Neural cell (in vitro differentiated cells): Measurements from ENCODE around the gene NFKBIL1. TPM values are rescaled to one million over a fixed set of nuclear protein-coding genes. Genes with fewer than 3 reads are reported as not detected.
A peak's percentile ranks its signal among the peaks of the same experiment; 100 is the strongest.

Experiments used
- H2AFZ ChIP-seq: fragments of 200-600, 300-800 bp; sonication (generic), shearing (Covaris generic); 2 replicates; pipeline ENCODE4 v1.6.0; 2014; ENCODE audit warnings: low read depth, mild to moderate bottlenecking, antibody characterized with exemption, low read length, moderate library complexity
- H3F3A ChIP-seq: fragments of 200-600 bp; shearing (Covaris generic); 2 replicates; pipeline ENCODE4 v1.6.1; 2016; ENCODE audit warnings: mild to moderate bottlenecking, moderate library complexity, mixed read lengths, antibody characterized with exemption, low read length; ENCODE audit not compliant: insufficient read depth, poor library complexity, severe bottlenecking
- H3K27ac ChIP-seq: fragments of 200-600, 300-800 bp; sonication (generic), shearing (Covaris generic); 2 replicates; pipeline ENCODE4 v1.5.1; 2014; ENCODE audit warnings: mild to moderate bottlenecking, low read length, moderate library complexity
- H3K27me3 ChIP-seq: fragments of 300-800, 200-600 bp; sonication (generic), shearing (Covaris generic); 2 replicates; pipeline ENCODE4 v1.6.0; 2014; ENCODE audit warnings: mild to moderate bottlenecking, low read depth, low read length, moderate library complexity; ENCODE audit not compliant: insufficient read depth
- H3K36me3 ChIP-seq: fragments of 300-800, 200-600 bp; sonication (generic), shearing (Covaris generic); 2 replicates; pipeline ENCODE4 v1.5.1; 2014; ENCODE audit warnings: mild to moderate bottlenecking, antibody characterized with exemption, low read length, moderate library complexity; ENCODE audit not compliant: insufficient read depth
- H3K4me2 ChIP-seq: fragments of 300-800, 200-600 bp; sonication (generic), shearing (Covaris generic); 2 replicates; pipeline ENCODE4 v1.6.0; 2014; ENCODE audit warnings: mild to moderate bottlenecking, low read length
- H3K4me3 ChIP-seq: fragments of 300-800, 200-600 bp; sonication (generic), shearing (Covaris generic); 2 replicates; pipeline ENCODE4 v1.5.1; 2014; ENCODE audit warnings: mild to moderate bottlenecking, low read length, moderate library complexity
- H3K79me2 ChIP-seq: fragments of 200-600 bp; shearing (Covaris generic); replicated peaks from 2 replicates; pipeline ENCODE4 v1.6.0; 2014; ENCODE audit warnings: mild to moderate bottlenecking, low read length, moderate library complexity; ENCODE audit not compliant: insufficient read depth
- H3K9ac ChIP-seq: fragments of 300-800, 200-600 bp; sonication (generic), shearing (Covaris generic); 2 replicates; pipeline ENCODE4 v1.6.1; 2016; ENCODE audit warnings: mild to moderate bottlenecking, low read length, mixed read lengths
- H3K9me2 ChIP-seq: fragments of 200-600 bp; shearing (Covaris generic); 2 replicates; pipeline ENCODE4 v1.6.1; 2016; ENCODE audit warnings: mild to moderate bottlenecking, low read length, mixed read lengths; ENCODE audit not compliant: insufficient read depth
- H3K9me3 ChIP-seq: fragments of 200-600, 300-800 bp; sonication (generic), shearing (Covaris generic); 2 replicates; pipeline ENCODE4 v1.6.1; 2016; ENCODE audit warnings: mild to moderate bottlenecking, mixed run types, low read length, moderate library complexity, mixed read lengths
- H4K20me1 ChIP-seq: fragments of 200-600 bp; shearing (Covaris generic); 2 replicates; pipeline ENCODE4 v1.6.1; 2016; ENCODE audit warnings: mild to moderate bottlenecking, mixed run types; ENCODE audit not compliant: insufficient read depth
- EP300 ChIP-seq: fragments of 450-650 bp; conservative IDR thresholded peaks from 2 replicates; pipeline ENCODE4 v1.6.1; 2014; ENCODE audit warnings: antibody characterized with exemption, mild to moderate bottlenecking, moderate library complexity; ENCODE audit not compliant: poor library complexity, severe bottlenecking
- EZH2 ChIP-seq: fragments of 200-600, 300-800 bp; shearing (Covaris generic), sonication (generic); IDR thresholded peaks from 2 replicates; pipeline ENCODE4 v1.6.1; 2014; ENCODE audit warnings: antibody characterized with exemption, low read length, borderline replicate concordance, mild to moderate bottlenecking; ENCODE audit not compliant: insufficient read depth, poor library complexity, severe bottlenecking
- POLR2AphosphoS5 ChIP-seq: IDR thresholded peaks from 2 replicates; pipeline ENCODE4 v1.6.1; 2012
- RAD21 ChIP-seq: fragments of 450-650 bp; conservative IDR thresholded peaks from 2 replicates; pipeline ENCODE4 v1.6.1; 2014; ENCODE audit warnings: antibody characterized with exemption, mild to moderate bottlenecking, moderate library complexity
- TAF1 ChIP-seq: IDR thresholded peaks from 2 replicates; pipeline ENCODE4 v1.6.1; 2012; ENCODE audit warnings: low read depth
- polyA plus RNA-seq: library from polyadenylated mRNA; depleted of rRNA; stranded (reverse); fragments of >200 nt; gene quantifications from 2 replicates; pipeline ENCODE4 v1.2.3, GENCODE V29; 2014
- TF ChIP-seq, protein P1 (sequence below): IDR thresholded peaks from 2 replicates; pipeline ENCODE4 v1.6.1; 2012; ENCODE audit warnings: borderline replicate concordance
- TF ChIP-seq, protein P2 (sequence below): fragments of 450-650 bp; IDR thresholded peaks from 2 replicates; pipeline ENCODE4 v1.5.1; 2014; ENCODE audit warnings: antibody characterized with exemption, mild to moderate bottlenecking, moderate library complexity; ENCODE audit not compliant: poor library complexity, severe bottlenecking

Gene NFKBIL1
- polyA plus RNA-seq, 1 donor from 2014 or later: 88.7 TPM

DNA sequence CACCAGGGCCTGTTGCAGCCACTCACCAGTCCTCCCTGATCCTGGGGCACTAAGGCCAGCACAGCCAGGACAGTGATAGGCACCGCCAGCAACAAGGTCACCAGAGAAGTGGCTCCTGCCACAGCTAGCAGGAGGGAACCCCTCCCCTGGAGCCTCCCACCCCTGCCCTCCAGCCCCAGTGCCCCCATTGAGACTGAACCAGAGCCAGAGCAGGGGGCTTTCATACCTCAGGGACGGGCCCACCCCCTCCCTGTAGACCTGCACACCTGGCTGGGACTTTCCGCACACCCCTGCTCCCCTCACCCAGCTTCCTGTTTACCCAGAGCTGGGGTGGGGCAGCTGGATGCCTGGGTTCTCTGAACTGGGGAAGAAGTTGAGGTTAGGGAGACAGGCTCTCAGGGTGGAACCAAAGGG, 34.8 kb downstream of the NFKBIL1 start, which contains the start of gene LTB:
Gene LTB (minus strand): TSS at position 195 of the 414 bp plus-strand sequence. CDS start 7 bp downstream, at position 188.
- no peaks in the 10 kb centered on the region for H3F3A ChIP-seq
- H3K4me2 ChIP-seq: no peak within 1 kb of the TSS
- H3K36me3 ChIP-seq: no peaks in the 10 kb centered on the region
- H3K9me2 ChIP-seq: no peaks in the 10 kb centered on the region
- peak within 1 kb of the TSS; percentile 61 for H3K9ac ChIP-seq
- no peaks in the 10 kb centered on the region for H3K79me2 ChIP-seq
- H3K9me3 ChIP-seq: no peaks in the 10 kb centered on the region
- peak within 1 kb of the TSS; percentile 54 for H2AFZ ChIP-seq
- peak within 1 kb of the TSS; percentile 9 for H3K27ac ChIP-seq
- H3K4me3 ChIP-seq: peak within 1 kb of the TSS; percentile 67
- no peak for TF ChIP-seq POLR2AphosphoS5
- TF ChIP-seq, protein P1, sequence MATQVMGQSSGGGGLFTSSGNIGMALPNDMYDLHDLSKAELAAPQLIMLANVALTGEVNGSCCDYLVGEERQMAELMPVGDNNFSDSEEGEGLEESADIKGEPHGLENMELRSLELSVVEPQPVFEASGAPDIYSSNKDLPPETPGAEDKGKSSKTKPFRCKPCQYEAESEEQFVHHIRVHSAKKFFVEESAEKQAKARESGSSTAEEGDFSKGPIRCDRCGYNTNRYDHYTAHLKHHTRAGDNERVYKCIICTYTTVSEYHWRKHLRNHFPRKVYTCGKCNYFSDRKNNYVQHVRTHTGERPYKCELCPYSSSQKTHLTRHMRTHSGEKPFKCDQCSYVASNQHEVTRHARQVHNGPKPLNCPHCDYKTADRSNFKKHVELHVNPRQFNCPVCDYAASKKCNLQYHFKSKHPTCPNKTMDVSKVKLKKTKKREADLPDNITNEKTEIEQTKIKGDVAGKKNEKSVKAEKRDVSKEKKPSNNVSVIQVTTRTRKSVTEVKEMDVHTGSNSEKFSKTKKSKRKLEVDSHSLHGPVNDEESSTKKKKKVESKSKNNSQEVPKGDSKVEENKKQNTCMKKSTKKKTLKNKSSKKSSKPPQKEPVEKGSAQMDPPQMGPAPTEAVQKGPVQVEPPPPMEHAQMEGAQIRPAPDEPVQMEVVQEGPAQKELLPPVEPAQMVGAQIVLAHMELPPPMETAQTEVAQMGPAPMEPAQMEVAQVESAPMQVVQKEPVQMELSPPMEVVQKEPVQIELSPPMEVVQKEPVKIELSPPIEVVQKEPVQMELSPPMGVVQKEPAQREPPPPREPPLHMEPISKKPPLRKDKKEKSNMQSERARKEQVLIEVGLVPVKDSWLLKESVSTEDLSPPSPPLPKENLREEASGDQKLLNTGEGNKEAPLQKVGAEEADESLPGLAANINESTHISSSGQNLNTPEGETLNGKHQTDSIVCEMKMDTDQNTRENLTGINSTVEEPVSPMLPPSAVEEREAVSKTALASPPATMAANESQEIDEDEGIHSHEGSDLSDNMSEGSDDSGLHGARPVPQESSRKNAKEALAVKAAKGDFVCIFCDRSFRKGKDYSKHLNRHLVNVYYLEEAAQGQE: no peak
- TF ChIP-seq EZH2: no peak
- TF ChIP-seq TAF1: no peak
- H3K27me3 ChIP-seq: peaks cover 14% of the 10 kb centered on the region
- H4K20me1 ChIP-seq: no peaks in the 10 kb centered on the region

DNA sequence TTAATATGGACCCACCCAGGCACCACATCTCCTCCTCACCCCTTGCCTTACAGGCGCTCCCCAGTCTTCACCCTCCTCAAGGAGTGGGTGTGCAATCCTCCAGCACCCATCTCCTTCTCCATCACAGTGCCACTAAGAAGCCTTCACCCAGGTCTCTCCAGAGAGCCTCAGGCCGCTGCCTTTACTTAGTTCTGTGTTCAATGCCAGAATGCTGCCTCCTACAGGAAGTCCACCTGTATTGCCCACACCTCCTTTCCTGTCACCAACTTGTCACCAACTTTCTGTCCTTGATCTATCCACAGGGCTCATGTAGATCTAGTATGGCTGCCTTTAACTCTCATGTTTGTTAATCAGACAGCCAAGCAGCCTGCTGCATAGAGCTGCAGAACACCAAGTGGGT, 38.1 kb downstream of the NFKBIL1 start:
- Histone ChIP-seq H3K27me3 (peaks cover 14% of the 10 kb centered on the region), H3K4me3 (no peak overlapping the region), H3K9ac (no peak overlapping the region), H3K79me2 (no peaks in the 10 kb centered on the region), H3K4me2 (no peak overlapping the region), H3K36me3 (no peaks in the 10 kb centered on the region), H3F3A (no peaks in the 10 kb centered on the region), H2AFZ (no peak overlapping the region), H3K9me3 (no peaks in the 10 kb centered on the region), H3K27ac (no peak overlapping the region), H4K20me1 (no peaks in the 10 kb centered on the region), H3K9me2 (no peaks in the 10 kb centered on the region)
- TF ChIP-seq EP300 (no peak), TAF1 (no peak), RAD21 (no peak), EZH2 (no peak), POLR2AphosphoS5 (no peak)
- TF ChIP-seq, protein P1: no peak
- TF ChIP-seq, protein P2, sequence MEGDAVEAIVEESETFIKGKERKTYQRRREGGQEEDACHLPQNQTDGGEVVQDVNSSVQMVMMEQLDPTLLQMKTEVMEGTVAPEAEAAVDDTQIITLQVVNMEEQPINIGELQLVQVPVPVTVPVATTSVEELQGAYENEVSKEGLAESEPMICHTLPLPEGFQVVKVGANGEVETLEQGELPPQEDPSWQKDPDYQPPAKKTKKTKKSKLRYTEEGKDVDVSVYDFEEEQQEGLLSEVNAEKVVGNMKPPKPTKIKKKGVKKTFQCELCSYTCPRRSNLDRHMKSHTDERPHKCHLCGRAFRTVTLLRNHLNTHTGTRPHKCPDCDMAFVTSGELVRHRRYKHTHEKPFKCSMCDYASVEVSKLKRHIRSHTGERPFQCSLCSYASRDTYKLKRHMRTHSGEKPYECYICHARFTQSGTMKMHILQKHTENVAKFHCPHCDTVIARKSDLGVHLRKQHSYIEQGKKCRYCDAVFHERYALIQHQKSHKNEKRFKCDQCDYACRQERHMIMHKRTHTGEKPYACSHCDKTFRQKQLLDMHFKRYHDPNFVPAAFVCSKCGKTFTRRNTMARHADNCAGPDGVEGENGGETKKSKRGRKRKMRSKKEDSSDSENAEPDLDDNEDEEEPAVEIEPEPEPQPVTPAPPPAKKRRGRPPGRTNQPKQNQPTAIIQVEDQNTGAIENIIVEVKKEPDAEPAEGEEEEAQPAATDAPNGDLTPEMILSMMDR: no peak
